ENCODE results near the gene TGFBR3.

Gene TGFBR3

GRCh38 chr1:91817211-91817905, 68.6 kb downstream of the TGFBR3 start:
- Histone ChIP-seq H3K36me3 (ENCODE audit: control insufficient read depth in 1 of 2, insufficient read depth in 2 of 2, low read length in 2 of 2) (no peaks in the 10 kb centered on the region), H2BK120ac (ENCODE audit: insufficient read depth, low read length, poor library complexity) (no peak overlapping the region), H3K23ac (ENCODE audit: low read length) (no peak overlapping the region), H3K27ac (ENCODE audit: low read depth, low read length) (no peak overlapping the region), H2BK5ac (ENCODE audit: low read depth, low read length, poor library complexity) (no peak overlapping the region), H3K9me3 (ENCODE audit: insufficient read depth, low read depth, low read length) (no peaks in the 10 kb centered on the region), H3K79me1 (ENCODE audit: low read length) (no peaks in the 10 kb centered on the region), H3K4me1 (ENCODE audit: control insufficient read depth in 1 of 2, insufficient read depth in 2 of 2, low read length in 2 of 2) (no peaks in the 10 kb centered on the region), H3K4ac (ENCODE audit: low read depth, low read length) (no peak overlapping the region), H4K12ac (ENCODE audit: low read depth, low read length) (no peak overlapping the region), H4K91ac (ENCODE audit: low read depth, low read length) (no peak overlapping the region), H3K79me2 (ENCODE audit: control insufficient read depth, insufficient read depth, low read length, poor library complexity) (no peaks in the 10 kb centered on the region), H3K14ac (ENCODE audit: low read length) (no peak overlapping the region), H4K8ac (ENCODE audit: low read depth, low read length) (no peak overlapping the region), H3K18ac (ENCODE audit: low read length) (no peak overlapping the region), H3K9ac (ENCODE audit: low read length) (peak overlapping the region; percentile 53), H2AK5ac (ENCODE audit: low read length) (no peak overlapping the region), H3K4me2 (ENCODE audit: low read length) (no peak overlapping the region), H3K27me3 (ENCODE audit: insufficient read depth, low read length) (no peaks in the 10 kb centered on the region), H2AFZ (ENCODE audit: insufficient read depth, low read length, poor library complexity) (no peak overlapping the region), H2BK12ac (ENCODE audit: low read length) (no peak overlapping the region), H3K4me3 (ENCODE audit: low read depth, low read length) (no peak overlapping the region)
- no peak for DNase-seq
- WGBS (ENCODE audit: extremely low coverage, insufficient coverage, insufficient read length), result no CpG with 5 or more reads among the region's 5 CpGs

GRCh38 chr1:91816031-91816430, 69.9 kb downstream of the TGFBR3 start:
- H2AK5ac ChIP-seq (ENCODE audit: low read length), result no peak overlapping the region
- no peaks in the 10 kb centered on the region for H3K4me1 ChIP-seq (ENCODE audit: control insufficient read depth in 1 of 2, insufficient read depth in 2 of 2, low read length in 2 of 2)
- no peak overlapping the region for H3K4me3 ChIP-seq (ENCODE audit: low read depth, low read length)
- no peak overlapping the region for H4K12ac ChIP-seq (ENCODE audit: low read depth, low read length)
- WGBS (ENCODE audit: extremely low coverage, insufficient coverage, insufficient read length), result no CpG with 5 or more reads among the region's 1 CpG
- H3K4me2 ChIP-seq (ENCODE audit: low read length), result no peak overlapping the region
- H3K18ac ChIP-seq (ENCODE audit: low read length), result no peak overlapping the region
- H3K23ac ChIP-seq (ENCODE audit: low read length), result no peak overlapping the region
- H3K79me1 ChIP-seq (ENCODE audit: low read length), result no peaks in the 10 kb centered on the region
- no peak overlapping the region for H3K4ac ChIP-seq (ENCODE audit: low read depth, low read length)
- no peak overlapping the region for H2BK12ac ChIP-seq (ENCODE audit: low read length)
- DNase-seq, result peak in 1 of 2 donors; percentile 52
- H4K91ac ChIP-seq (ENCODE audit: low read depth, low read length), result no peak overlapping the region
- no peak overlapping the region for H3K27ac ChIP-seq (ENCODE audit: low read depth, low read length)
- no peak overlapping the region for H3K14ac ChIP-seq (ENCODE audit: low read length)
- H3K79me2 ChIP-seq (ENCODE audit: control insufficient read depth, insufficient read depth, low read length, poor library complexity), result no peaks in the 10 kb centered on the region
- H3K9me3 ChIP-seq (ENCODE audit: insufficient read depth, low read depth, low read length), result no peaks in the 10 kb centered on the region
- no peak overlapping the region for H2AFZ ChIP-seq (ENCODE audit: insufficient read depth, low read length, poor library complexity)
- H2BK120ac ChIP-seq (ENCODE audit: insufficient read depth, low read length, poor library complexity), result no peak overlapping the region
- no peak overlapping the region for H4K8ac ChIP-seq (ENCODE audit: low read depth, low read length)
- no peaks in the 10 kb centered on the region for H3K27me3 ChIP-seq (ENCODE audit: insufficient read depth, low read length)
- H3K36me3 ChIP-seq (ENCODE audit: control insufficient read depth in 1 of 2, insufficient read depth in 2 of 2, low read length in 2 of 2), result no peaks in the 10 kb centered on the region
- no peak overlapping the region for H2BK5ac ChIP-seq (ENCODE audit: low read depth, low read length, poor library complexity)
- H3K9ac ChIP-seq (ENCODE audit: low read length), result no peak overlapping the region

- Histone ChIP-seq H3K18ac (ENCODE audit: low read length) (no peak overlapping the region), H2BK12ac (ENCODE audit: low read length) (no peak overlapping the region), H2BK120ac (ENCODE audit: insufficient read depth, low read length, poor library complexity) (no peak overlapping the region), H4K91ac (ENCODE audit: low read depth, low read length) (no peak overlapping the region), H3K4ac (ENCODE audit: low read depth, low read length) (no peak overlapping the region), H3K9me3 (ENCODE audit: insufficient read depth, low read depth, low read length) (no peaks in the 10 kb centered on the region), H3K27ac (ENCODE audit: low read depth, low read length) (no peak overlapping the region), H2AFZ (ENCODE audit: insufficient read depth, low read length, poor library complexity) (no peak overlapping the region), H3K79me1 (ENCODE audit: low read length) (no peaks in the 10 kb centered on the region), H3K4me3 (ENCODE audit: low read depth, low read length) (no peak overlapping the region), H3K23ac (ENCODE audit: low read length) (no peak overlapping the region), H3K36me3 (ENCODE audit: control insufficient read depth in 1 of 2, insufficient read depth in 2 of 2, low read length in 2 of 2) (no peaks in the 10 kb centered on the region), H4K12ac (ENCODE audit: low read depth, low read length) (no peak overlapping the region), H3K4me2 (ENCODE audit: low read length) (no peak overlapping the region), H2BK5ac (ENCODE audit: low read depth, low read length, poor library complexity) (no peak overlapping the region), H3K9ac (ENCODE audit: low read length) (no peak overlapping the region), H3K27me3 (ENCODE audit: insufficient read depth, low read length) (no peaks in the 10 kb centered on the region), H3K79me2 (ENCODE audit: control insufficient read depth, insufficient read depth, low read length, poor library complexity) (no peaks in the 10 kb centered on the region), H3K4me1 (ENCODE audit: control insufficient read depth in 1 of 2, insufficient read depth in 2 of 2, low read length in 2 of 2) (no peaks in the 10 kb centered on the region), H2AK5ac (ENCODE audit: low read length) (no peak overlapping the region), H4K8ac (ENCODE audit: low read depth, low read length) (no peak overlapping the region), H3K14ac (ENCODE audit: low read length) (no peak overlapping the region)
- 100% methylated on average over 1 of the region's 4 CpGs for WGBS (ENCODE audit: extremely low coverage, insufficient coverage, insufficient read length)
- no peak for DNase-seq
Measured at GRCh38 chr1:91814448-91814847, 71.5 kb downstream of the TGFBR3 start.

GRCh38 chr1:91813813-91814212, 72.1 kb downstream of the TGFBR3 start:
- no peak overlapping the region for H4K91ac ChIP-seq (ENCODE audit: low read depth, low read length)
- H3K79me2 ChIP-seq (ENCODE audit: control insufficient read depth, insufficient read depth, low read length, poor library complexity), result no peaks in the 10 kb centered on the region
- no peak overlapping the region for H3K4me2 ChIP-seq (ENCODE audit: low read length)
- H3K36me3 ChIP-seq (ENCODE audit: control insufficient read depth in 1 of 2, insufficient read depth in 2 of 2, low read length in 2 of 2), result no peaks in the 10 kb centered on the region
- no peak overlapping the region for H3K14ac ChIP-seq (ENCODE audit: low read length)
- no peak overlapping the region for H3K4me3 ChIP-seq (ENCODE audit: low read depth, low read length)
- H3K9ac ChIP-seq (ENCODE audit: low read length), result no peak overlapping the region
- no peak overlapping the region for H3K27ac ChIP-seq (ENCODE audit: low read depth, low read length)
- H4K8ac ChIP-seq (ENCODE audit: low read depth, low read length), result no peak overlapping the region
- H4K12ac ChIP-seq (ENCODE audit: low read depth, low read length), result no peak overlapping the region
- H2AFZ ChIP-seq (ENCODE audit: insufficient read depth, low read length, poor library complexity), result no peak overlapping the region
- H3K18ac ChIP-seq (ENCODE audit: low read length), result no peak overlapping the region
- H3K4me1 ChIP-seq (ENCODE audit: control insufficient read depth in 1 of 2, insufficient read depth in 2 of 2, low read length in 2 of 2), result no peaks in the 10 kb centered on the region
- no peaks in the 10 kb centered on the region for H3K27me3 ChIP-seq (ENCODE audit: insufficient read depth, low read length)
- no peak overlapping the region for H2BK12ac ChIP-seq (ENCODE audit: low read length)
- H2BK120ac ChIP-seq (ENCODE audit: insufficient read depth, low read length, poor library complexity), result no peak overlapping the region
- H2BK5ac ChIP-seq (ENCODE audit: low read depth, low read length, poor library complexity), result no peak overlapping the region
- DNase-seq, result no peak
- no peaks in the 10 kb centered on the region for H3K9me3 ChIP-seq (ENCODE audit: insufficient read depth, low read depth, low read length)
- no peak overlapping the region for H2AK5ac ChIP-seq (ENCODE audit: low read length)
- no peak overlapping the region for H3K23ac ChIP-seq (ENCODE audit: low read length)
- no peaks in the 10 kb centered on the region for H3K79me1 ChIP-seq (ENCODE audit: low read length)
- WGBS (ENCODE audit: extremely low coverage, insufficient coverage, insufficient read length), result no CpG with 5 or more reads among the region's 7 CpGs
- H3K4ac ChIP-seq (ENCODE audit: low read depth, low read length), result no peak overlapping the region

Measured in trophoblast cell (in vitro differentiated cells and primary cell).